Suprapubic skin (tissue), 4 donors: ENCODE measurements around the gene CREG2.

Experiments
- CTCF ChIP-seq, 2 donors: fragments of 200-600 bp in 1 of 2; fragments of 450-650 bp in 1 of 2; sonication (generic) in 1 of 2; IDR thresholded peaks; one replicate each; pipeline ENCODE4 v1.5.1; 2016 to 2019; ENCODE audit warnings: antibody characterized with exemption in 2 of 2, mild to moderate bottlenecking in 1 of 2, moderate library complexity in 1 of 2
- EP300 ChIP-seq: sonication (generic); formaldehyde crosslinking; IDR thresholded peaks from one replicate; pipeline ENCODE4 v1.6.1; 2017; ENCODE audit warnings: antibody characterized with exemption
- POLR2A ChIP-seq, 2 donors: fragments of 450-650 bp; IDR thresholded peaks; one replicate each; pipeline ENCODE4 v1.6.1; 2017; ENCODE audit warnings: antibody characterized with exemption in 2 of 2, mild to moderate bottlenecking in 2 of 2, moderate library complexity in 2 of 2
- POLR2AphosphoS5 ChIP-seq, 3 donors: sonication (generic); formaldehyde crosslinking; IDR thresholded peaks; one replicate each; pipeline ENCODE4 v1.6.1; 2017; ENCODE audit warnings: antibody characterized with exemption in 3 of 3

GRCh38 chr2:101402630-101403029 lies 15.3 kb upstream of the CREG2 start:
- no peak for TF ChIP-seq CTCF (IDR thresholded peaks at IDR 0.05)
- TF ChIP-seq POLR2A (IDR thresholded peaks at IDR 0.05), result no peak
- no peak for TF ChIP-seq POLR2AphosphoS5 (IDR thresholded peaks at IDR 0.05)
- TF ChIP-seq EP300, result no peak
